T-cell (primary cell): ENCODE results near the gene THBS2. TPM values are rescaled to one million over a fixed set of nuclear protein-coding genes. Genes with fewer than 3 reads are reported as not detected.
A peak's percentile ranks its signal among the peaks of the same experiment; 100 is the strongest.

Experiments used
- ATAC-seq, 4 experiments: fragments of 200-7000 bp in 3 of 4; fragments of 150-1000 bp in 1 of 4; cut with Tn5 transposase; replicated peaks in 1 of 4; 1 replicate in 3 of 4; 2 replicates in 1 of 4; pipeline ENCODE4 v1.10.0; 2021; ENCODE audit warnings: moderate library complexity in 3 of 4, mild to moderate bottlenecking in 2 of 4, moderate number of reproducible peaks in 1 of 4
- CTCF ChIA-PET, 2 donors: fragments of 300-600 bp; sonication (Branson Sonifier 250); formaldehyde crosslinking; loops; one replicate each; lab custom pipeline; 2022; ENCODE audit warnings: antibody characterized with exemption in 2 of 2; lab: Charles Lee
- POLR2A ChIA-PET, 2 donors: fragments of 300-600 bp; sonication (Branson Sonifier 250); formaldehyde crosslinking; loops; one replicate each; lab custom pipeline; 2022; ENCODE audit warnings: antibody characterized with exemption in 2 of 2; lab: Charles Lee
- DNase-seq, 35 experiments: peaks; one replicate each; pipeline versions ENCODE4 v3.0.0 to v3.0.0-alpha.2; 2013 to 2023
- H3K27ac ChIP-seq: one replicate; pipeline ENCODE4 v1.5.1; 2013; ENCODE audit warnings: low read length
- H3K27me3 ChIP-seq, 2 experiments: replicated peaks in 1 of 2; 1 replicate in 1 of 2; 2 replicates in 1 of 2; pipeline versions ENCODE4 v1.6.1 to v1.7.0; 2013; ENCODE audit warnings: low read length in 1 of 2, mixed read lengths in 1 of 2; ENCODE audit not compliant: control insufficient read depth in 2 of 2, insufficient read depth in 2 of 2; ENCODE audit errors: extremely low read depth in 1 of 2
- H3K36me3 ChIP-seq, 2 donors: 1 replicate in 1 of 2; 2 replicates in 1 of 2; pipeline versions ENCODE4 v1.6.1 to v1.7.0; 2013; ENCODE audit warnings: low read length in 1 of 2; ENCODE audit not compliant: control insufficient read depth in 2 of 2, insufficient read depth in 1 of 2; ENCODE audit errors: extremely low read depth in 1 of 2
- H3K4me1 ChIP-seq, 2 experiments: 1 replicate in 1 of 2; 2 replicates in 1 of 2; pipeline versions ENCODE4 v1.6.1 to v1.7.0; 2013; ENCODE audit warnings: low read length in 2 of 2, mixed read lengths in 1 of 2; ENCODE audit not compliant: insufficient read depth in 2 of 2, control insufficient read depth in 1 of 2; ENCODE audit errors: extremely low read depth in 1 of 2
- H3K4me3 ChIP-seq, 2 donors: 1 replicate in 1 of 2; 2 replicates in 1 of 2; pipeline versions ENCODE4 v1.5.1 to v1.7.0; 2013; ENCODE audit warnings: mild to moderate bottlenecking in 2 of 2, low read length in 1 of 2, moderate library complexity in 1 of 2; ENCODE audit not compliant: control insufficient read depth in 1 of 2; ENCODE audit errors: extremely low read depth in 1 of 2
- H3K9me3 ChIP-seq: 2 replicates; pipeline ENCODE4 v1.7.0; 2013
- H3K27ac Mint-ChIP-seq, 2 donors: one replicate each; pipeline ENCODE4 v1.8.0; 2020 to 2021; ENCODE audit warnings: mild to moderate bottlenecking in 2 of 2, mixed read lengths in 2 of 2
- H3K27me3 Mint-ChIP-seq, 2 donors: one replicate each; pipeline ENCODE4 v1.8.0; 2021 to 2022; ENCODE audit warnings: mixed read lengths in 2 of 2
- H3K36me3 Mint-ChIP-seq: one replicate; pipeline ENCODE4 v1.8.0; 2021; ENCODE audit warnings: mixed read lengths
- H3K4me1 Mint-ChIP-seq, 3 donors: one replicate each; pipeline ENCODE4 v1.8.0; 2020 to 2022; ENCODE audit warnings: mixed read lengths in 3 of 3, mild to moderate bottlenecking in 1 of 3
- H3K4me3 Mint-ChIP-seq, 3 donors: one replicate each; pipeline ENCODE4 v1.8.0; 2020 to 2022; ENCODE audit warnings: mild to moderate bottlenecking in 3 of 3, mixed read lengths in 3 of 3, moderate library complexity in 3 of 3
- H3K9me3 Mint-ChIP-seq, 3 donors: one replicate each; pipeline ENCODE4 v1.8.0; 2020 to 2022; ENCODE audit warnings: mixed read lengths in 3 of 3
- WGBS: methylation state at CpG from one replicate; pipeline ENCODE4 v1.1.5; 2013; ENCODE audit warnings: missing lambda C conversion rate; ENCODE audit not compliant: insufficient coverage; 5-methylcytosine and 5-hydroxymethylcytosine counted together
- total RNA-seq, 35 experiments: library from RNA in 6 of 35; stranded (reverse) in 6 of 35; fragments of 120-200 nt in 1 of 35; gene quantifications; one replicate each; pipeline versions ENCODE4 v1.2.1 to v1.2.4 and lab custom pipeline; 2013 to 2026

Gene THBS2
- total RNA-seq, 5 donors from 2014 or later (not counting 1 experiment from before 2014, with no cell fraction given): 0.09 to 0.39 (median 0.12) TPM; not detected in 2

DNA sequence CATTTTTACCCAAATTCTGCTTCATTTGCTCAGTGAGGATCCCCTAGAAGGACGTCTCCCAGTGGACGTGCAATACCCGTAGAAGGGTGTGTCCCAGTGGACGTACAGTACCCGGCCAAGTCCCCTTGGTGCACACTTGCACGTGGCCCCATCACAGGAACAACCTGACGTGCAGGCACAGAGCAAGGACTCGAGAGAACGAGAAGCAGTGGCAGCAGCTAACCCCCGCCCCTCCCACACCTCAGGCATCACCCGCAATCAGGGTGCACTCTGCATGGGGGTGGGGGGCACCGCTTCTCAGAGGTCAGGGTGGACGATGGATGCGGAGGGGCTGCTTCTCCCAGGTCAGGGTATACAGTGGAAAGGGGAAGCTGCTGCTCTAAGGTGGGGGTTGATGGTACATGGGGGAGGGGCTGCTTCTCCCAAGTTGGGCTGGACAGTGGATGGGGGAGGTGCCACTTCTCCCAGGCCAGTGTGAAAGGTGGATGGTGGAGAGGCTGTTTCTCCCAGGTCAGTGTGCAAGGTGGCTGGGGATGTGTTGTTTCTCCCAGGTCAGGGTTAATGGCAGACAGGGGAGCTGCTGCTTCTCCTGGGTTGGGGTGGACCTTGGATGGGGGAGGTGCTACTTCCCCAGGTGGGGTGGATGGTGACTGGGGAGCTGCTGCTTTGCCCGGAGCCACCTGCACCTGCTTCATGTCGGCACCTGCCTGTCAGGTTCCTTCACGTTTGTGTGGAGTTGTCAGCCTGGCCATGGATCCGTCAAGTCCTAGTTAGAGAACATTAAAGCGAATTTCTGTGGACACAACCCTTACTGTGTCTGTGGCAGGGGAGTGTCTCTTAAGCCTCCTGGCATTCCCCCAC, 1.0 kb upstream of the THBS2 start:
- peaks cover 66 to 71% of the 10 kb centered on the region in 2 donors for H3K27me3 Mint-ChIP-seq
- ATAC-seq (no peak), DNase-seq (no peak)
- no peak overlapping the region for H3K27ac ChIP-seq
- H3K27me3 ChIP-seq: peaks cover 14 to 54% of the 10 kb centered on the region in 2 experiments
- peaks cover 22 to 27% (median 24%) of the 10 kb centered on the region in 3 donors for H3K4me1 Mint-ChIP-seq
- no peaks in the 10 kb centered on the region for H3K36me3 ChIP-seq
- no peak overlapping the region for H3K27ac Mint-ChIP-seq
- H3K4me1 ChIP-seq: peaks cover 0 to 15% of the 10 kb centered on the region in 2 experiments
- no peak overlapping the region for H3K4me3 ChIP-seq
- ChIA-PET POLR2A (no interaction called here), CTCF (no interaction called here)
- 38% methylated on average over 10 of the region's 19 CpGs for WGBS
- H3K9me3 ChIP-seq: no peaks in the 10 kb centered on the region
- peak overlapping the region in 1 of 3 donors; percentile 10 for H3K4me3 Mint-ChIP-seq
- H3K9me3 Mint-ChIP-seq: no peaks in the 10 kb centered on the region
- H3K36me3 Mint-ChIP-seq: no peaks in the 10 kb centered on the region

DNA sequence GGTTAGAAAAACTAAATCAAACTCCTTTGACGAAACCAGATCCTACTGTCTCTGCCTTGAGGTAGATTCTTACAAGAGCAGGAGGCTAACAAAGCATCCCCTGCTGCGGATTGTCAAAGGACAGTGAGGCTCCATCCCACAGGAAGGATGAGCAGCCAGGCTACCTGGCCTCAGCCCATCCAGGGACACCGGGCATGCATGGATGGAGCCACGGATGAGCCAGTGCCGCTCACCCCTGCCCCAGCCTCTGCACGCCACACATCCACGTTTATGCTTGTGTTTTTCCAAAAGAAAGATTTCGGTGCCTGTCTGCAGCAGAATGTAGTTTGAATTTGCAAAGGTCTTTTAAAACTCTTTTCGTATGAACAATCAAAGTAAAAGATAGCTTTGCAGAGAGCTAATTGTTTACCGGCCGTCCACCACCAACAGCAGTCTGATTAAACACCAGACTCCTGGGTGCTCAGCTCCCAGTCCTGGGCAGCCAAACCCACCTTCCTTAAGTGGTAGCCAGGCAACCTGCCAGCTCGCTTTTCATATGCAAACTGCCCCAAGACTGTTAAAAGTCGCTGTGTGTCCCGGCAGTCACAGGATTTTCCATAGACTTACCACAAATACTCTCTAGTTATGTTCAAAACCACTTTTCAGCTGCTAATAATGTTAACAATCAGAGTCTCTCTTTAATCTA, 999 bp downstream of the THBS2 start:
- peaks cover 0 to 15% of the 10 kb centered on the region in 2 experiments for H3K4me1 ChIP-seq
- Mint-ChIP-seq H3K4me3 (peak overlapping the region in 1 of 3 donors; percentile 60), H3K27ac (no peak overlapping the region), H3K27me3 (peaks cover 67 to 71% of the 10 kb centered on the region in 2 donors), H3K36me3 (no peaks in the 10 kb centered on the region), H3K9me3 (peaks cover 0 to 3% (median 0%) of the 10 kb centered on the region in 3 donors), H3K4me1 (peaks cover 22 to 27% (median 24%) of the 10 kb centered on the region in 3 donors)
- no peaks in the 10 kb centered on the region for H3K36me3 ChIP-seq
- H3K4me3 ChIP-seq: no peak overlapping the region
- WGBS: 17% methylated on average over 12 of the region's 14 CpGs
- CTCF ChIA-PET: no interaction called here
- ATAC-seq: no peak
- H3K9me3 ChIP-seq: no peaks in the 10 kb centered on the region
- peaks cover 14 to 63% of the 10 kb centered on the region in 2 experiments for H3K27me3 ChIP-seq
- no peak for DNase-seq
- POLR2A ChIA-PET: interaction anchor here in 1 of 2 donors (0.7 kb wide), 1 partner anchor 112 kb away, joined by 3 read pairs; no protein-coding TSS in a partner anchor
- no peak overlapping the region for H3K27ac ChIP-seq

DNA sequence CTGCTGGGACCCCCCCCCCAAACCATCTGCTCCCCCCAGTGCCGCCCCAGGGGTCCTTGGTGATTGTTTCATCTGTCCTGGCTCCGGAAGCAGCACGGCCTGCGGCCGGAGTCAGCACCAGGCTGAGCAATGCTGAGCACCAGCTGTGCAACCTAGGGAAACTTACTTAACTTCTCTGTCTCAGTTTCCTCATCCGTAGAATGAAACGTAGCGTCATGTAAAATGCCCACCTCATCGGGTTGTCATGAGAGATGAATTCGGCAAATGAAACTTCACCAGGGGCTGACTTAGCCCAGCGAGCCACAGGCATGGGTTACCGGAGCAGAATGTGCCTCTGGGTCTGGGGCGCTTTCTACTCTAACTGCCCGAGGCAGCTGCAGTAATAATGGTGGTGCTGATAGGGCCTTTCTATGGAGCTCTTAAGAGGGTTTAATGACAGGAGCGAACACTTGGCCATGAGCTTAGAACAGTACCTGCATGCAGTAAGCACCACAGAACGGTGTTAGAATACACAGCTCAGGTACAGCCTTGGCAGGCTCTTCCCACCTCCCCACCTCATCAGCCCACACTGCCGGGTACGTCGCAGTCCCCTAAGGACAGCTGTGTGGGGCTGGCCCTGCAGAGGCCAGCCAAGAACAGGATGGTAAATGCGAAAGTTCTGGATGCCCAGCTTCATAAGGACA, 1.7 kb downstream of the THBS2 start:
- ATAC-seq: no peak
- Mint-ChIP-seq H3K27me3 (peaks cover 60 to 66% of the 10 kb centered on the region in 2 donors), H3K27ac (no peak overlapping the region), H3K9me3 (peaks cover 0 to 9% (median 0%) of the 10 kb centered on the region in 3 donors), H3K4me1 (peaks cover 22 to 27% (median 24%) of the 10 kb centered on the region in 3 donors), H3K36me3 (no peaks in the 10 kb centered on the region), H3K4me3 (no peak overlapping the region)
- CTCF ChIA-PET: no interaction called here
- H3K27ac ChIP-seq: no peak overlapping the region
- no peaks in the 10 kb centered on the region for H3K9me3 ChIP-seq
- POLR2A ChIA-PET: no interaction called here
- peaks cover 14 to 63% of the 10 kb centered on the region in 2 experiments for H3K27me3 ChIP-seq
- DNase-seq: no peak
- H3K4me1 ChIP-seq: peaks cover 0 to 15% of the 10 kb centered on the region in 2 experiments
- H3K4me3 ChIP-seq: no peak overlapping the region
- no peaks in the 10 kb centered on the region for H3K36me3 ChIP-seq
- WGBS: 20% methylated on average over 9 of the region's 20 CpGs

DNA sequence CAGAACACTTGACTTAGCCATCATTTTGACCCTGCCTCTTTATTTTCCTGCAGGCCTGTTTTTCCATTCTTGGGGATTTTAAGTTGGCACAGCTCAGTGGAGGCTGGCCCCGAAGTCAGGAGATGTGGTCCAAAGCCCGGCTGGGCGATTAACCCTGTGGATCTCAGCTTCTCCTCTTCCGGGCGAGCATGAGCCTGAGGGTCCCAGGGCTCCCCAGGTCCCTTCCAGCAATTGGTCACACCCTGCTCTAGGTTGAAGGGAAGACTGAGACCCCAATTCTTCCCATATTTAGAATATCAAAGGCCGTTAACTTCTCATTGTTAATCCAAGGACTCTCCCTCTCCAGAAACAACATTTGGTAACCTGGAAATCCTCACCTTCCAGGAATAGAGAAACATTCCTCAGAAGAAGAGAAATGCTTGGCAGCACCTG, 2.3 kb downstream of the THBS2 start:
- POLR2A ChIA-PET: no interaction called here
- WGBS: 72% methylated on average over 4 of the region's 6 CpGs

DNA sequence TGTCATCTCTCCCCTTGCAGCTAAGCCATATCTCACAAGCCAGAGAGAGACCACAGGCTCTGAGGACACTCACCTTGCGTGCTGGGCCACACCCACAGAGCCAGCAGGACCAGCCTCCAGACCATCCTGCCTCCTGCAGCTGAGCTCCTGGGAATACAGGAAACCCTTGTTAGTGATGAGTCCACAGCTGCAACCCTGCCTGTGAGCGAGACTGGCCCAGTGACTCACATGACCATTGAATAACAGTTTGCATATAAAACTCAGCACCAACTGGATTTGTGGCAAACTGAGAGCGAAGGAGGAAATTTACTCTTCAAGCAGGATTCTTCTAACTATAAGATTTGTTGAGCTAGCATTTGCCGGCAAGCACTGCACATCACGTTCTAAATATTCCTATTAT, 3.0 kb downstream of the THBS2 start:
- Mint-ChIP-seq H3K4me3 (no peak overlapping the region), H3K4me1 (peaks cover 22 to 27% (median 24%) of the 10 kb centered on the region in 3 donors), H3K27ac (no peak overlapping the region), H3K27me3 (peaks cover 54 to 57% of the 10 kb centered on the region in 2 donors), H3K36me3 (no peaks in the 10 kb centered on the region), H3K9me3 (peaks cover 0 to 9% (median 0%) of the 10 kb centered on the region in 3 donors)
- peaks cover 14 to 54% of the 10 kb centered on the region in 2 experiments for H3K27me3 ChIP-seq
- 39% methylated on average over 2 of the region's 5 CpGs for WGBS
- H3K9me3 ChIP-seq: no peaks in the 10 kb centered on the region
- DNase-seq: no peak
- H3K4me1 ChIP-seq: peaks cover 0 to 15% of the 10 kb centered on the region in 2 experiments
- ChIA-PET CTCF (interaction anchor here in 1 of 2 donors (1.2 kb wide), 1 partner anchor 85 kb away, joined by 3 read pairs; no protein-coding TSS in a partner anchor), POLR2A (no interaction called here)
- H3K27ac ChIP-seq: no peak overlapping the region
- no peak overlapping the region for H3K4me3 ChIP-seq
- no peak for ATAC-seq
- no peaks in the 10 kb centered on the region for H3K36me3 ChIP-seq

More for the DNA sequence above, 2.3 kb downstream of the THBS2 start:
- DNase-seq (no peak), ATAC-seq (no peak)
- CTCF ChIA-PET: interaction anchor here in 1 of 2 donors (1.2 kb wide), 1 partner anchor 85 kb away, joined by 3 read pairs; no protein-coding TSS in a partner anchor
- H3K9me3 Mint-ChIP-seq: peaks cover 0 to 9% (median 0%) of the 10 kb centered on the region in 3 donors
- Histone ChIP-seq H3K36me3 (no peaks in the 10 kb centered on the region), H3K4me3 (no peak overlapping the region), H3K4me1 (peaks cover 0 to 15% of the 10 kb centered on the region in 2 experiments), H3K9me3 (no peaks in the 10 kb centered on the region), H3K27me3 (peaks cover 14 to 61% of the 10 kb centered on the region in 2 experiments), H3K27ac (no peak overlapping the region)
- H3K27ac Mint-ChIP-seq: no peak overlapping the region
- no peaks in the 10 kb centered on the region for H3K36me3 Mint-ChIP-seq
- H3K4me3 Mint-ChIP-seq: no peak overlapping the region
- H3K27me3 Mint-ChIP-seq: peaks cover 59 to 64% of the 10 kb centered on the region in 2 donors
- H3K4me1 Mint-ChIP-seq: peaks cover 22 to 27% (median 24%) of the 10 kb centered on the region in 3 donors
